Activated CD8-positive, alpha-beta T cell treated with anti-CD3 and anti-CD28 coated beads for 36 hours (primary cell): Measurements from ENCODE around the gene CPEB2. TPM values are rescaled to one million over a fixed set of nuclear protein-coding genes. Genes with fewer than 3 reads are reported as not detected.

ENCODE experiments used
- ATAC-seq: fragments of 200-7000 bp; cut with Tn5 transposase; one replicate; pipeline ENCODE4 v1.10.0; 2021; ENCODE audit warnings: mild to moderate bottlenecking, moderate library complexity
- CTCF ChIA-PET: fragments of 350-600 bp; sonication (Branson Sonifier 250); formaldehyde crosslinking; loops from one replicate; lab custom pipeline; 2021; ENCODE audit warnings: antibody characterized with exemption; lab: Charles Lee
- POLR2A ChIA-PET: fragments of 350-600 bp; sonication (Branson Sonifier 250); formaldehyde crosslinking; loops from one replicate; lab custom pipeline; 2021; ENCODE audit warnings: antibody characterized with exemption; lab: Charles Lee
- DNase-seq: peaks from one replicate; pipeline ENCODE4 v3.0.0-alpha.2; 2020
- H3K27ac Mint-ChIP-seq: one replicate; pipeline ENCODE4 v1.8.0; 2021; ENCODE audit warnings: mild to moderate bottlenecking, mixed read lengths
- H3K27me3 Mint-ChIP-seq: one replicate; pipeline ENCODE4 v1.8.0; 2021; ENCODE audit warnings: mixed read lengths
- H3K36me3 Mint-ChIP-seq: one replicate; pipeline ENCODE4 v1.8.0; 2021; ENCODE audit warnings: low read depth, mixed read lengths
- H3K4me1 Mint-ChIP-seq: one replicate; pipeline ENCODE4 v1.8.0; 2021; ENCODE audit warnings: low read depth, mixed read lengths
- H3K4me3 Mint-ChIP-seq: one replicate; pipeline ENCODE4 v1.8.0; 2021; ENCODE audit warnings: mild to moderate bottlenecking, moderate library complexity, mixed read lengths
- H3K9me3 Mint-ChIP-seq: one replicate; pipeline ENCODE4 v1.8.0; 2021; ENCODE audit warnings: mixed read lengths
- intact Hi-C: fragments of 100-400 bp; cut with micrococcal nuclease; formaldehyde crosslinking; loops from one replicate; pipeline ENCODE4 v1.10.0; 2022
- total RNA-seq, 2 experiments: library from RNA; stranded (reverse); gene quantifications; one replicate each; pipeline ENCODE4 v1.2.3, GENCODE V29; 2021
- TF ChIP-seq, protein P1 (sequence below): fragments of 200-600 bp; IDR thresholded peaks from one replicate; pipeline ENCODE4 v1.8.0; 2022; ENCODE audit warnings: antibody characterized with exemption, mild to moderate bottlenecking

The CPEB2 gene
- total RNA-seq: 1 to 10 TPM; 4.1 to 5.3 TPM

GRCh38 chr4:15001869-15002658, at the start of gene CPEB2:
CPEB2 (plus strand) TSS chr4:15002481; CDS start chr4:15002674, 193 bp downstream.
- Mint-ChIP-seq H3K27me3 (no peaks in the 10 kb centered on the region), H3K36me3 (no peaks in the 10 kb centered on the region), H3K4me3 (peak within 1 kb of the TSS; percentile 81), H3K4me1 (peaks cover 13% of the 10 kb centered on the region), H3K27ac (peak within 1 kb of the TSS; percentile 95), H3K9me3 (no peaks in the 10 kb centered on the region)
- TF ChIP-seq, protein P1, sequence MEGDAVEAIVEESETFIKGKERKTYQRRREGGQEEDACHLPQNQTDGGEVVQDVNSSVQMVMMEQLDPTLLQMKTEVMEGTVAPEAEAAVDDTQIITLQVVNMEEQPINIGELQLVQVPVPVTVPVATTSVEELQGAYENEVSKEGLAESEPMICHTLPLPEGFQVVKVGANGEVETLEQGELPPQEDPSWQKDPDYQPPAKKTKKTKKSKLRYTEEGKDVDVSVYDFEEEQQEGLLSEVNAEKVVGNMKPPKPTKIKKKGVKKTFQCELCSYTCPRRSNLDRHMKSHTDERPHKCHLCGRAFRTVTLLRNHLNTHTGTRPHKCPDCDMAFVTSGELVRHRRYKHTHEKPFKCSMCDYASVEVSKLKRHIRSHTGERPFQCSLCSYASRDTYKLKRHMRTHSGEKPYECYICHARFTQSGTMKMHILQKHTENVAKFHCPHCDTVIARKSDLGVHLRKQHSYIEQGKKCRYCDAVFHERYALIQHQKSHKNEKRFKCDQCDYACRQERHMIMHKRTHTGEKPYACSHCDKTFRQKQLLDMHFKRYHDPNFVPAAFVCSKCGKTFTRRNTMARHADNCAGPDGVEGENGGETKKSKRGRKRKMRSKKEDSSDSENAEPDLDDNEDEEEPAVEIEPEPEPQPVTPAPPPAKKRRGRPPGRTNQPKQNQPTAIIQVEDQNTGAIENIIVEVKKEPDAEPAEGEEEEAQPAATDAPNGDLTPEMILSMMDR: no peak
- ATAC-seq: peak; percentile 76
- intact Hi-C loops: loop anchor here (5.0 to 10.0 kb wide), 4 partner anchors 77 to 1347 kb away; partner anchors contain the start of gene FBXL5
- POLR2A ChIA-PET: interaction anchor here (0.7 to 1.0 kb wide), 4 partner anchors 9 to 653 kb away, joined by 3 to 5 read pairs (median 3); no protein-coding TSS in a partner anchor
- DNase-seq: peak; percentile 92
- CTCF ChIA-PET: interaction anchor here (1.4 to 2.1 kb wide), 3 partner anchors 9 to 231 kb away, joined by 3 to 5 read pairs (median 3); no protein-coding TSS in a partner anchor

- DNase-seq: no peak
- H3K4me3 Mint-ChIP-seq: no peak overlapping the region
- no peaks in the 10 kb centered on the region for H3K9me3 Mint-ChIP-seq
- TF ChIP-seq, protein P1: no peak
- ATAC-seq: no peak
- H3K27ac Mint-ChIP-seq: no peak overlapping the region
- peaks cover 10% of the 10 kb centered on the region for H3K27me3 Mint-ChIP-seq
- H3K36me3 Mint-ChIP-seq: no peaks in the 10 kb centered on the region
- CTCF ChIA-PET: no interaction called here
- no peaks in the 10 kb centered on the region for H3K4me1 Mint-ChIP-seq
- POLR2A ChIA-PET: no interaction called here
- intact Hi-C loops: no loop called here
Observed at GRCh38 chr4:14958436-14958835, 43.8 kb upstream of the CPEB2 start.

GRCh38 chr4:14961292-14961691, 41.0 kb upstream of the CPEB2 start:
- Mint-ChIP-seq H3K36me3 (no peaks in the 10 kb centered on the region), H3K27me3 (peaks cover 2% of the 10 kb centered on the region), H3K27ac (no peak overlapping the region), H3K4me1 (no peaks in the 10 kb centered on the region), H3K4me3 (no peak overlapping the region), H3K9me3 (no peaks in the 10 kb centered on the region)
- ATAC-seq (no peak), DNase-seq (no peak)
- POLR2A ChIA-PET: no interaction called here
- intact Hi-C loops: no loop called here
- TF ChIP-seq, protein P1: no peak
- CTCF ChIA-PET: no interaction called here

DNA sequence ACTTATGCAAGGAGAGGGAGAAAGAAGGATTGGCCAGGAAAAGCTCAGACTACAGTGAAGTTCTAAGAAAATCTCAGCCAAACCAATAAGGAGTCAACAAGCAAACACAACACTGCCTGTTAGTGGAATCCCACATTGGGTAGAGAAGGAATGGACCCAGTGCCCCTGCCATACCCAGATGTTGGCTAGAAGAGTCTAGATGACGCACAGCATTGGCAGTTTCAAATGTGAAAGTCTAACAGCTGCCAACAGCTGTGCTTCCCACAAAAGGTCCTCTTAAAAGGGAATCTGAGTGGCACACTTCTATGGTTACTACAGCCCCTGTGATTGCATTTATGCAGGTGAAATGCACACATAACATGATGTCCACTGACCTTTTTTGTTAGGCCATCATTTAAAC, 37.2 kb upstream of the CPEB2 start:
- peaks cover 16% of the 10 kb centered on the region for H3K27me3 Mint-ChIP-seq
- H3K4me3 Mint-ChIP-seq: no peak overlapping the region
- TF ChIP-seq, protein P1: no peak
- intact Hi-C loops: no loop called here
- no peak for ATAC-seq
- ChIA-PET CTCF (interaction anchor here (1.1 kb wide), 1 partner anchor 10 kb away, joined by 3 read pairs; no protein-coding TSS in a partner anchor), POLR2A (interaction anchor here (1.2 kb wide), 1 partner anchor 45 kb away, joined by 3 read pairs; no protein-coding TSS in a partner anchor)
- no peak overlapping the region for H3K27ac Mint-ChIP-seq
- H3K4me1 Mint-ChIP-seq: no peaks in the 10 kb centered on the region
- no peak for DNase-seq
- H3K9me3 Mint-ChIP-seq: no peaks in the 10 kb centered on the region
- no peaks in the 10 kb centered on the region for H3K36me3 Mint-ChIP-seq

GRCh38 chr4:14967982-14968381, 34.3 kb upstream of the CPEB2 start:
- CTCF ChIA-PET: no interaction called here
- DNase-seq: no peak
- POLR2A ChIA-PET: no interaction called here
- Mint-ChIP-seq H3K9me3 (peaks cover 2% of the 10 kb centered on the region), H3K36me3 (no peaks in the 10 kb centered on the region), H3K27me3 (peaks cover 26% of the 10 kb centered on the region), H3K27ac (no peak overlapping the region), H3K4me1 (no peaks in the 10 kb centered on the region), H3K4me3 (no peak overlapping the region)
- intact Hi-C loops: no loop called here
- TF ChIP-seq, protein P1: no peak
- no peak for ATAC-seq
